ENCODE results near the gene OPN1SW.

DNA sequence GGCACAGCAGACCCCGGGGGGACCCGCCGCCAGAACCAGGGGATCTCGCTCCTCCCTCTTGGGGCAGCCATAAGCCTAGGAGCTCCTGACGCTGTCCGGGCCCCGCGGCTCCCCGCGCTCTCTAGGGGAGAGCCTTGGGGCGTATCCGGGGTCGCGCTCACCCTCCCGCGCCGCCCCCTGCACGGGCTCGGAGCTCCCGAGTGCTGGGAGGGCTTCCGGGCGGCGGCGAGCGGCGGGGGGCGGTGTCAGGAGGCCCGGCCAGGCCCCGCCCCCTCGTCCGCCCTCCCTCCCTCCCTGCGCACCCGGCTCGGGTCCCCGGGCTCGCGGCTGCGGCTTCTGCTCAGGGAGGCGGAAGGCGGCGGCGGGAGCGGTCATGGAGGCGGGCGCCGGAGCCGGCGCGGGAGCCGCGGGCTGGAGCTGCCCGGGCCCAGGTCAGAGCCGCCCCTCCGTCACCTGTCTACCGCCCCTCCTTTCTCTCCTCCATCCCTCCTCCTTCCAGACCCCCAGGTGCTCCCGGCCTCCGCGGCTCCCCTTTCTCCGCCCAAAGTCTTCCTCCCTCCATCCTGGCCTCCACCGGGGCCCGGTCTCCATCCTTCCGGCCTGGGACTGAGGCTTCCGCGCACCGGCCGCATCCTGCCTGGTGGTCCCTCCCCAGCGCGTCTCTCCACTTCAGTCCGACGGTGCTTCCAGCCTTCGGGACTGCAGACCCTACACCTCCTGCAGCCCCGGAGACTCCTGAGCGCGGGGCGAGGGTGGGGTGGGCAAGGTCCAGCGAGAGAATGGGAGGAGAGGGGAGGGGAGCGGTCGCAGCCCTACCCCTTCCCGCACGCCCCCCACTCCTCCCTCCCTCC, 15.8 kb upstream of the OPN1SW start, which contains the start of gene CCDC136:
- TF ChIP-seq, protein P1, sequence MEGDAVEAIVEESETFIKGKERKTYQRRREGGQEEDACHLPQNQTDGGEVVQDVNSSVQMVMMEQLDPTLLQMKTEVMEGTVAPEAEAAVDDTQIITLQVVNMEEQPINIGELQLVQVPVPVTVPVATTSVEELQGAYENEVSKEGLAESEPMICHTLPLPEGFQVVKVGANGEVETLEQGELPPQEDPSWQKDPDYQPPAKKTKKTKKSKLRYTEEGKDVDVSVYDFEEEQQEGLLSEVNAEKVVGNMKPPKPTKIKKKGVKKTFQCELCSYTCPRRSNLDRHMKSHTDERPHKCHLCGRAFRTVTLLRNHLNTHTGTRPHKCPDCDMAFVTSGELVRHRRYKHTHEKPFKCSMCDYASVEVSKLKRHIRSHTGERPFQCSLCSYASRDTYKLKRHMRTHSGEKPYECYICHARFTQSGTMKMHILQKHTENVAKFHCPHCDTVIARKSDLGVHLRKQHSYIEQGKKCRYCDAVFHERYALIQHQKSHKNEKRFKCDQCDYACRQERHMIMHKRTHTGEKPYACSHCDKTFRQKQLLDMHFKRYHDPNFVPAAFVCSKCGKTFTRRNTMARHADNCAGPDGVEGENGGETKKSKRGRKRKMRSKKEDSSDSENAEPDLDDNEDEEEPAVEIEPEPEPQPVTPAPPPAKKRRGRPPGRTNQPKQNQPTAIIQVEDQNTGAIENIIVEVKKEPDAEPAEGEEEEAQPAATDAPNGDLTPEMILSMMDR (IDR thresholded peaks at IDR 0.05 in 8 of 11, conservative IDR thresholded peaks at IDR 0.05 in 3 of 11): no peak
- TF ChIP-seq POLR2AphosphoS5 (IDR thresholded peaks at IDR 0.05): peak; percentile 68 to 80 (median 74)

Measured in spleen (tissue), 7 donors.